Activated T-cell treated with anti-CD3 and anti-CD28 coated beads for 1 hour (primary cell): ENCODE measurements around the gene FTH1.
A peak's percentile ranks its signal among the peaks of the same experiment; 100 is the strongest.
"Not testable (repeated sequence)": the region's sequence is repeated elsewhere in the genome, so short reads cannot be mapped to it uniquely, and the experiment has no call there.

Experiments
- DNase-seq: peaks from one replicate; pipeline ENCODE4 v3.0.0-alpha.2; 2020; ENCODE audit warnings: low read depth

The FTH1 gene

DNA sequence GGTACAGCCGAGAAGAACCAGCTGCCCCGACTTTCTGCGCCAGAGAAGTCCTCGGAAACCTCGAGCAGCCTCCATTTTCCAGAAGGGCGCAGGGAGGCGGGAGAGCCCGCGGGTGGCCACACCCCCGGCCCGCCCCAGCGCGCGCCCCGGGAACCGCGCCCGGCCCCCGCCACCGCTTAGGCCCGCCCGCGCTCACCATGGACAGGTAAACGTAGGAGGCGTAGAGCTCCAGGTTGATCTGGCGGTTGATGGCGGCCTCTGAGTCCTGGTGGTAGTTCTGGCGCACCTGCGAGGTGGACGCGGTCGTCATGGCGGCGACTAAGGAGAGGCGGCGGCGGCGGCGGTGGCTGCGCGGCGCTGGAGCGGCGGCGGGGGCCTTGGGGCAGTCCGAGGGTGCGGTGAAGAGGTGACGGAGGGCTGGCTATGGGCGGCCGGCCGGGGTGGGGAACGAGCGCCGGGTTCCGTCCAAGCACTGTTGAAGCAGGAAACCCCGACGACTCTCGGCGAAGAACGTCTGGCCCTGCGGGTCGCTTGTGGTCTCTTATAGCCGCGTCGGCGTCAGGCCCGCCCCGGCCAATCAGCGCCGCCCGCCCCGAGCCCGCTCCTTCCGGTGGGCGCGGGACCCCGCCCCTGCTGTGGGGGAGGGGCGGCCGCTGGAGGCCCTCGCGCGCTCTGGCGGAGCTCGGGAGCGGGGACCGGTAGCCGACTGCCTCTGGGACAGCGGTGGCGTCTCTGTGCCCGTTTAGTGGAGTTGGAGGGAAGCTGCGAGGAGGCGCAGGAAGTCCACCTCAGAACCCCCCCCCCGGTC, at the start of gene FTH1:
TSS of gene FTH1 (minus strand) at position 519 of the 808 bp plus-strand sequence. CDS start at position 310, 209 bp downstream.
- DNase-seq, result peak; percentile 86

DNA sequence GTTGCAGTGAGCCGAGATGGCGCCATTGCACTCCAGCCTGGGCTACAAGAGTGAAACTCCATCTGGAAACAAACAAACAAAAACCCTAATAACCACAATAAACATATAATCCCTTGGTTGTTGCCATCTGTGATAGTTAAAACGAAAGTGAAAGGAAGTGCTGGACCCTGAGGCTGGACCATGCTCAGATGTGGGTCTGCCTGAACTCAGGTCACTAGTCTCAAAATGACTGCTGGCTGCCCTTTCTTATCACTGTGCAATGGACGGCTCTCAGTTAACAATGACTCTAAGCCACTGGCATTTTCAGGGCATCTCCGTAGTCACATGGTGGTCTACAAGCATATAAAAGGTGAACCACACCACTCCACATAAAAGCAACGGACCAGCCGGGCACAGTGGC, 48.2 kb upstream of the FTH1 start:
- no peak for DNase-seq

DNA sequence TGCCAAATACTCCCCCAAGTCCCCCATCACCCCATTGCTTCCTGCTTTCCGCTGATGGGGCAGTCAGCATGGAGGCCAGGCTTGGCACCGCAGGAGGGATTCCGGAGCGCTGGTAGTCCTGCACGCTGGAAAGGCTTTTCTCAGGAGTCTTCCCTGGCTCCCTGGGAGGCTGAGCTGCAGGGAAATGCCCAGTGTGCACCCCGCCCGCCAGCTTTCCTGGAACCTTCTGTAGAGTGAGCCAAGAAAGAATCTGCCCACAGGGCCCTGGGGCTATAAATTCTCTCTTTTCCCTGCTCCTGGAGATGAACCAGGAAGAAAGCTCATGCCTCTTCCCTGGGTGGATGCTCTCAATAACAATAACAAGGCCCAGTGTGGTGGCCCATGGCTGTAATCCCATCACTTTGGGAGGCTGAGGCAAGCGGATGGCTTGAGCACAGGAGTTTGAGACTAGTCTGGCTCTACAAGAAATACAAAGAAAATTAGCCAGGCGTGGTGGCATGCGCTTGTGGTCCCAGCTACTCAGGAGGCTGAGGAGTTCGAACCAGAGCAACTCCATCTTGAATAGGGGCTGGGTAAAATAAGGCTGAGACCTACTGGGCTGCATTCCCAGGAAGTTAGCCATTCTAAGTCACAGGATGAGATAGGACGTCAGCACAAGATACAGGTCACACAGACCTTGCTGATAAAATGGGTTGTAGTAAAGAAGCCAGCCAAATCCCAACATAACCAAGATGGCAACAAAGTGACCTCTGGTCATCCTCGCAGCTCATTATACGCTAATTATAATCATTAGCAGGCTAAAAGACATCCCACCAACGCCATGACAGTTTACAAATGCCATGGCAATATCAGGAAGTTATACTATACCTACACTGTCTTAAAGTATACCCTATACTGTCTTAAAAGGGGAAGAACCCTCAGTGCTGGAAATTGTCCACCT, 46.4 kb upstream of the FTH1 start:
- no peak for DNase-seq

DNA sequence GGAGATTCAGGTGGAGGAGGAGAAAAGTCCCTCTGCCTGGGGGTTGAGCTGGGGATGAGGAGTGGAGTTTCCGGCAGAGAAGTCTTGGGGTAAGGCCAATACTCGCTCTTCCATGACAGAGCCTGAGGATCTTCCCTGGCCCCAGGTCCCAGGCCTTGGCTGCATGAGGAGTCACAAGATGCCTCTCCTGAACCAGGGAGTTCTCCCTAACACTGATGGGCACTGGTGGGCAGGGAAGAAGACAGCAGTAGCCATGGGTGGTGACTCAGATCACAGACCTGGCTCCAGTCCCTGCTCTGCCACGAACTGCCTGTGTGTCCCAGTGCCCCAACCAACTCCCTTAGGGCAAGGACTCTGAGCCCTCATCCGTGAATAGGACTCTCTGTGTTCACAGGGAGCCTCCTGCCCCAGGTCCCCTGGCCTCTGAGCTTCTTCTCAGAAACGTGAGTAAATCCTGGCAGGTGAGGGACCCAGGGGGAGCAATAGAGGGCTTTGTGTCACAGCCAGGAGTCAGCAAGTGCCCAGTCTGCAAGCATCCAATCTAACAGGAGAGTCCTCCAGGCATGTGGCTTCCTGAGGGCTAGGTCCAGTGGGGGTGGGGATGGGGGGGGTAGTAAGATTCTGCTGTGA, 45.5 kb upstream of the FTH1 start:
- DNase-seq, result no peak

DNA sequence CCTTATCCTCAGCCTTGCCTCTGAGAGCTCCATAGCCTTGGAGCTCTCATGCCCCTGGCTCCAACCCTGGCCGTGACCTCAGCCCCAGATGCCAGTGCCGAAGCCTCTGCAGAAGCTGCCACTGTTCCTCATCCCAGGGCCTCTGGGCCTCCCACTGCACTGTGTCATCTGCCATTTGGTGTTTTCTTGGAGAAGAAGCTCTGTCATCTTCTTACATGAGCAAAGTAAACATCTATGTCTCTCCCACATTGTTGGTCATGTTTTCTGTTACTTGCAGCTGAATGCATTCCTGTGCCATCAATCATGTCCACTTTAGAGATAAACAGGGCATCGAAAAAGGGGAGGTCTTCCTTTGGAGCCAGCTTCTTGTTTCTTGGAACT, 45.0 kb upstream of the FTH1 start:
- no peak for DNase-seq

DNA sequence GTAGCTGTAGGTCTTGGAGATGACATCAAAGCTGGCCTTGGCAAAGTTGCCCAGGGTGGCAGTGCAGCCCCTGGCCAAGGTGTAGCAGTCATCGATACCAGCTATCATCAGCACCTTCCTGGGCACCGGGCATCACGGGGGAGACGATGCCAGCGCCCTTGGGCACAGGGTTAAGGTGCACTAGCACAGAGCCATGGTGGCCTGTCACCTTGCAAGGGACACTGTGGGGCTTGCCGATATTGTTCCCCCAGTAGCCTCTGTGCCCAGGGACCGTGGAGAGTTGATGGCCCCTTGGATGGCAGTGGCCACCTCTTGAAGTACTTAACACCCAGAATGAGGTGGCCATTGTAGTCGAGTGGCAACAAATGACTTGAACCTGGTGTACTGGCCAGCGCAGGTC, 44.4 kb upstream of the FTH1 start:
- DNase-seq, result no peak

- DNase-seq, result no peak
Measured at GRCh38 chr11:62010935-62011528, 43.6 kb upstream of the FTH1 start.

GRCh38 chr11:62008193-62008592, 40.8 kb upstream of the FTH1 start:
- no peak for DNase-seq

DNA sequence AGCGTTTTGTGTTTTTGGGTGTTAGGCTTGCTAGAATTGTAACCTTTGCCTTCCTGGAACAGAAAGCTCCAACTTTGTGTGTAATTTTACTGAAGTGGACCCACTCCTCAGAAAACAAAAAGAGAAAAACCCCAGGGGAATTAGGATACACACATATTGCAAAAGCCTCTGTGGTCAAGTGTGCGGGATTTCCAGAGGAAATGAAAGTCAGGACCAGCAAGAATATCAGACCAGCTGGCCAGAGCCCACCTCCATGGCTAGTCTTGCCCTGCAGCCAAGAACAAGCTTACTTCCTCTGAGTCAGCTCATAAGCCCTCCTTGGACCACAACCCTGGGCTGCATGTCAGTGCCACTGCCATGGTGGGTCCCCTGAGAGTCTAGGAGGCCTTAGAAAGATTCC, 37.0 kb upstream of the FTH1 start:
- no peak for DNase-seq

GRCh38 chr11:62002283-62002682, 34.8 kb upstream of the FTH1 start:
- not testable (repeated sequence) for DNase-seq

- DNase-seq, result no peak
Measured at GRCh38 chr11:62001450-62002191, 34.2 kb upstream of the FTH1 start.

GRCh38 chr11:62000539-62001446, 33.4 kb upstream of the FTH1 start:
- no peak for DNase-seq

DNA sequence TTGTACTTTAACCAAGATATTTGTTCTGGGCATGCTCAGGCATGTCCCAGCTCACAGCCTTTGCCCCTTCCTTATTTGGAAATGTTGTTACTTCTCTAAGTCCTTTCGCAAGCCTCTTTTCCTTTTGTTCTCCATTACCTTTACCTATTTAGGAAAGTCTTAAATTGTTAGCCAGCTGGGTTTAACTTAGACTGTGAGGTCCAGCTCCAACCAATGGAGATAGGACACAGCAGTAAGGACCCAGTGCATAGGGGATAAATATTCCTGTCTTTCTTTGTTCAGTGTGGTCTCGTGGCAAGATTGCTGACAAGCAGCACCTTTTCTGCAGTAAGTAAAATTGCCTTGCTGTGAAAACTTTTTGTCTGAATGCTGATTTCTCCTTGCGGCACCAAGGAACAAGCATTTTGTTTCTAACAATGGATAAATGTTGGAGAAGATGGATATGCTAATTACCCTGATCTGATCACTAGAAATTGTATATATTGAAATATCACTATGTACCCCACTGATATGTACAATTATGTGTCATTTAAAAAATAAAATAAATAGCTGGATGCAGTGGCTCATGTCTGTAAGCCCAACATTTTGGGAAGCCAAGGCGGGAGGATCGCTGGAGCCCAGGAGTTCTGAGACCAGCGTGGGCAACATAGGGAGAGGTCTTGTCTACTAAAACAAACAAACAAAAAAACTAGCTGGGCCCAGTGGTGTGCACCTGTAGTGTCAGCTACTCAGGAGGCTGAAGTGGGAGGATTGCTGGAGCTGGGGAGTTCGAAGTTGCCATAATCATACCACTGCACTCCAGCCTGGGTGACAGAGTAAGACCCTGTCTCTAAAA, 31.9 kb upstream of the FTH1 start:
- no peak for DNase-seq

DNA sequence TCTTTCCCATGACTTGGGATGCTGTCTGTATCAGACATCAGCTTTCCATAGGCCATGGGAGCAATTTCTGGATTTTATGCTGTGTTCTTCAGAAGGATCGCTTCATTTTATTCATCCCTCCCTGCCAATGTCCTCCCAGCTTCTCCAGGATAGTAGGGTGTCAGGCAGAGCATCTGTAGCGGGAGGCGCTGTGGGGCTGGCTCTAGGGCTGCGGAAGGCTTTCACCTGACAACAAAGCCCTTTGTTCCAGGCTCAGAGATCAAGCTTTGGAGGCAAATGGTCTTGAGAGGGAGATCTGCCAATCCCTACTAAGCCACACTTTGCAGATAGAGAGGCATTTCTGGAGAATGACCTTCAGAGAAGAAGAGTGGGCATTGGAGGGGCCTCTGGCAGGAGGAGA, 29.5 kb upstream of the FTH1 start:
- DNase-seq, result no peak

- DNase-seq, result no peak
Measured at GRCh38 chr11:61994981-61995380, 27.5 kb upstream of the FTH1 start.

DNA sequence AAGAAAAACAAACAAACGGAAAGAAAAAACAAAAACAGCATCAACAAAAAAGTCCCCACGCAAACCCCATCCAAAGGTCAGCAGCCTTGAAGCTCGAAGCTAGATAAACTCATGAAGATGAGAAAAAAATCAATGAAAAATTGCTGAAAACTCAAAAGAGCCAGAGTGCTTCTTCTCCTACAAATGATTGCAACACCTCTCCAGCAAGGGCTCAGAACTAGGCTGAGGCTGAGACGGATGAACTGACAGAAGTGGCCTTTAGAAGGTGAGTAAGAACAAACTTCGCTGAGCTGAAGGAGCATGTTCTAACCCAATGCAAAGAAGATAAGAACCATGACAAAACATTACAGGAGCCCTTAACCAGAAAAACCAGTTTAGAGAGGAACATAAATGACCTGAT, 18.4 kb upstream of the FTH1 start:
- no peak for DNase-seq

DNA sequence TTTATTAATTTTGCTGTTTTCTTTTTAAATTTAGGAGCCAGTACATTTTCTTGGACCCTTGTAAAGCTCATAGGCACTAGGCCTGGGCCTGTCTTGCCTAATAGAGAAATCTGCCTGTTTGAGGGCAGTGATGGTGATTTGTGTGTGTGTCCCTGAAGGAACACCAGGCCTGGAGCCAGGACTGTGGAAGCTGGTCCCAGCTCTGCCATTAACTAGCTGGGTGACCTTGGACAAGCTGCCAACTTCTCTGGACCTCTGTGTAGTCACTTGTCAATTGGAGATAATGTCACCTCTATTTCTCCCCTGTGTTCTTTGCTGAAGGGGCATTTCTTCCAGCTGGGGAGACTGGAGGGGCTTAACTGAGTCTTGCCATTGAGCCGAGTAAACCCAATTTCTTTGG, 16.0 kb upstream of the FTH1 start:
- DNase-seq, result no peak

- DNase-seq, result no peak
Measured at GRCh38 chr11:61980783-61981541, 13.5 kb upstream of the FTH1 start.
